MM.1S (cell line): ENCODE results near the gene CTNNBL1.

Experiments
- DNase-seq: peaks from one replicate; pipeline ENCODE4 v3.0.0-alpha.2; 2015
- H2AFZ ChIP-seq: fragments of 300-600 bp; sonication (generic); 2 replicates; pipeline ENCODE4 v1.6.0; 2016; ENCODE audit warnings: antibody characterized with exemption, low read length
- H3F3A ChIP-seq: fragments of 300-600 bp; sonication (generic); 2 replicates; pipeline ENCODE4 v1.6.1; 2016; ENCODE audit warnings: mild to moderate bottlenecking, antibody characterized with exemption, low read length, moderate library complexity, mixed read lengths; ENCODE audit not compliant: insufficient read depth
- H3K27ac ChIP-seq: fragments of 300-600 bp; sonication (generic); 2 replicates; pipeline ENCODE4 v1.5.1; 2016; ENCODE audit warnings: mild to moderate bottlenecking, low read length
- H3K27me3 ChIP-seq: fragments of 300-600 bp; sonication (generic); replicated peaks from 2 replicates; pipeline ENCODE4 v1.6.0; 2016; ENCODE audit warnings: low read length; ENCODE audit not compliant: insufficient read depth
- H3K36me3 ChIP-seq: fragments of 300-600 bp; sonication (generic); replicated peaks from 2 replicates; pipeline ENCODE4 v1.6.1; 2016; ENCODE audit warnings: mild to moderate bottlenecking, low read length, mixed read lengths; ENCODE audit not compliant: insufficient read depth
- H3K4me1 ChIP-seq: fragments of 300-600 bp; sonication (generic); 2 replicates; pipeline ENCODE4 v1.6.1; 2016; ENCODE audit warnings: low read length, mixed read lengths
- H3K4me2 ChIP-seq: fragments of 300-600 bp; sonication (generic); 2 replicates; pipeline ENCODE4 v1.6.0; 2016; ENCODE audit warnings: low read depth, low read length
- H3K4me3 ChIP-seq: fragments of 300-600 bp; sonication (generic); 2 replicates; pipeline ENCODE4 v1.5.1; 2016; ENCODE audit warnings: low read length, mixed read lengths
- H3K79me2 ChIP-seq: fragments of 300-600 bp; sonication (generic); 2 replicates; pipeline ENCODE4 v1.6.1; 2016; ENCODE audit warnings: mixed run types, low read length, mixed read lengths
- H3K9ac ChIP-seq: fragments of 300-600 bp; sonication (generic); 2 replicates; pipeline ENCODE4 v1.6.1; 2016; ENCODE audit warnings: low read length, mixed read lengths
- H3K9me2 ChIP-seq: fragments of 300-600 bp; sonication (generic); replicated peaks from 2 replicates; pipeline ENCODE4 v1.6.1; 2016; ENCODE audit warnings: mild to moderate bottlenecking, low read length, mixed read lengths; ENCODE audit not compliant: insufficient read depth
- H3K9me3 ChIP-seq: fragments of 300-600 bp; sonication (generic); replicated peaks from 2 replicates; pipeline ENCODE4 v1.6.1; 2016; ENCODE audit warnings: mild to moderate bottlenecking, low read length, mixed read lengths; ENCODE audit not compliant: insufficient read depth
- H4K20me1 ChIP-seq: fragments of 300-600 bp; sonication (generic); 2 replicates; pipeline ENCODE4 v1.6.1; 2016; ENCODE audit warnings: mild to moderate bottlenecking, low read length, moderate library complexity, mixed read lengths; ENCODE audit not compliant: insufficient read depth
- EZH2 ChIP-seq: fragments of 300-600 bp; sonication (generic); optimal IDR thresholded peaks from 2 replicates; pipeline ENCODE3; 2017; ENCODE audit warnings: low read depth, mild to moderate bottlenecking, antibody characterized with exemption, low read length, mixed read lengths
- EZH2phosphoT487 ChIP-seq: fragments of 300-600 bp; sonication (generic); IDR thresholded peaks from 2 replicates; pipeline ENCODE4 v1.6.1; 2018; ENCODE audit warnings: antibody characterized with exemption, low read length
- TF ChIP-seq, protein P1 (sequence below): fragments of 300-600 bp; sonication (generic); IDR thresholded peaks from 2 replicates; pipeline ENCODE4 v1.5.1; 2016; ENCODE audit warnings: antibody characterized with exemption, low read length, mixed read lengths

Gene CTNNBL1

DNA sequence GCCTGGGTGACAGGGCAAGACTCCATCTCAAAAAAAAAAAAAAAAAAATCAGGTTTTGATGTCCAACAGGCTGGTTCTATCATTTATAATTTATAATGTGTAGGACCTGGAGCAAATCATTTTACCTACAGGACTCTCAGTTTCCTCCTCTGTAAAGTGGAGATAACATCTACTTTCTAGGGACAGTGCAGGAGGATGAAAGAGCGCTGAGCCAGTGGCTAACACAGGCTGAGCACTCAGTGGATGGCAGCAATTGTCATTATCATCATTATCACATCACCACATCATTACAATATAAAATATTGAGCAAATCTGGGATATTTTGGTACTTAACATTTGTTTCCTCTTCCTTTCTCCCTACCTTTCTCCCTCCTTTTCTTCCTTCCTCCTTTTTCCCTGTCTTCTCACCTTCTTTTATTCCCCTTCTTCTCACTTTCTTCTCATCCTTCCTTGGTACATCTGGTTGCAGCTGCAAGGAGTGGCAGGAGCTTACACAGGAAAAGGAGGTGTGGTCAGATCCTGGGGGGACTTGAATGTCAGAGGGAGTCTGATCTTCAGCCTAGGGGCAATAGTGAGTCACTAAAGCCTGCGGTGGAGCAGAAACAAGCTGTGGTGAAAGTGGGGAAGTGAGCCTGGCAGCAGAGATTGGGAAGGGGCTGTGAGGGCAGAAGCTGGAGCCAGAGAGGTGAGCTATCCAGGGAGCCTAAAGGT is 24.6 kb upstream of the CTNNBL1 start:
- Histone ChIP-seq H4K20me1 (no peaks in the 10 kb centered on the region), H3F3A (no peaks in the 10 kb centered on the region), H2AFZ (no peak overlapping the region), H3K4me3 (no peak overlapping the region), H3K9me2 (no peaks in the 10 kb centered on the region), H3K27me3 (0 out of 2 replicates have a peak, but pooled peaks cover 4% of the 10 kb centered on the region), H3K4me2 (no peak overlapping the region), H3K9me3 (no peaks in the 10 kb centered on the region), H3K27ac (no peak overlapping the region), H3K79me2 (no peaks in the 10 kb centered on the region), H3K9ac (no peak overlapping the region), H3K4me1 (no peaks in the 10 kb centered on the region), H3K36me3 (no peaks in the 10 kb centered on the region)
- DNase-seq: no peak
- TF ChIP-seq EZH2 (no peak), EZH2phosphoT487 (no peak)
- TF ChIP-seq, protein P1, sequence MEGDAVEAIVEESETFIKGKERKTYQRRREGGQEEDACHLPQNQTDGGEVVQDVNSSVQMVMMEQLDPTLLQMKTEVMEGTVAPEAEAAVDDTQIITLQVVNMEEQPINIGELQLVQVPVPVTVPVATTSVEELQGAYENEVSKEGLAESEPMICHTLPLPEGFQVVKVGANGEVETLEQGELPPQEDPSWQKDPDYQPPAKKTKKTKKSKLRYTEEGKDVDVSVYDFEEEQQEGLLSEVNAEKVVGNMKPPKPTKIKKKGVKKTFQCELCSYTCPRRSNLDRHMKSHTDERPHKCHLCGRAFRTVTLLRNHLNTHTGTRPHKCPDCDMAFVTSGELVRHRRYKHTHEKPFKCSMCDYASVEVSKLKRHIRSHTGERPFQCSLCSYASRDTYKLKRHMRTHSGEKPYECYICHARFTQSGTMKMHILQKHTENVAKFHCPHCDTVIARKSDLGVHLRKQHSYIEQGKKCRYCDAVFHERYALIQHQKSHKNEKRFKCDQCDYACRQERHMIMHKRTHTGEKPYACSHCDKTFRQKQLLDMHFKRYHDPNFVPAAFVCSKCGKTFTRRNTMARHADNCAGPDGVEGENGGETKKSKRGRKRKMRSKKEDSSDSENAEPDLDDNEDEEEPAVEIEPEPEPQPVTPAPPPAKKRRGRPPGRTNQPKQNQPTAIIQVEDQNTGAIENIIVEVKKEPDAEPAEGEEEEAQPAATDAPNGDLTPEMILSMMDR: no peak

- H3K4me2 ChIP-seq: no peak overlapping the region
- H3F3A ChIP-seq: no peaks in the 10 kb centered on the region
- H3K27me3 ChIP-seq: 0 out of 2 replicates have a peak, but pooled peaks cover 4% of the 10 kb centered on the region
- no peaks in the 10 kb centered on the region for H3K4me1 ChIP-seq
- DNase-seq: no peak
- H3K79me2 ChIP-seq: no peaks in the 10 kb centered on the region
- no peak overlapping the region for H2AFZ ChIP-seq
- TF ChIP-seq, protein P1: no peak
- TF ChIP-seq EZH2phosphoT487: no peak
- no peak for TF ChIP-seq EZH2
- no peaks in the 10 kb centered on the region for H3K9me2 ChIP-seq
- H3K9ac ChIP-seq: no peak overlapping the region
- no peak overlapping the region for H3K4me3 ChIP-seq
- H3K36me3 ChIP-seq: no peaks in the 10 kb centered on the region
- no peak overlapping the region for H3K27ac ChIP-seq
- H4K20me1 ChIP-seq: no peaks in the 10 kb centered on the region
- no peaks in the 10 kb centered on the region for H3K9me3 ChIP-seq
These were observed 24.0 kb upstream of the CTNNBL1 start for GRCh38 chr20:37669773-37670236.

- no peaks in the 10 kb centered on the region for H3K9me3 ChIP-seq
- no peaks in the 10 kb centered on the region for H3K79me2 ChIP-seq
- DNase-seq: no peak
- 0 out of 2 replicates have a peak, but pooled peaks cover 4% of the 10 kb centered on the region for H3K27me3 ChIP-seq
- H3K9ac ChIP-seq: no peak overlapping the region
- no peaks in the 10 kb centered on the region for H3K36me3 ChIP-seq
- H3F3A ChIP-seq: no peaks in the 10 kb centered on the region
- H3K4me3 ChIP-seq: no peak overlapping the region
- H3K4me1 ChIP-seq: no peaks in the 10 kb centered on the region
- H2AFZ ChIP-seq: no peak overlapping the region
- H3K9me2 ChIP-seq: no peaks in the 10 kb centered on the region
- no peak overlapping the region for H3K4me2 ChIP-seq
- no peak overlapping the region for H3K27ac ChIP-seq
- no peak for TF ChIP-seq EZH2phosphoT487
- TF ChIP-seq EZH2: no peak
- TF ChIP-seq, protein P1: no peak
- H4K20me1 ChIP-seq: no peaks in the 10 kb centered on the region
These were observed 23.5 kb upstream of the CTNNBL1 start for GRCh38 chr20:37670351-37670791.
